Measurements from ENCODE around the gene NOXA1.

- TF ChIP-seq, protein P1, sequence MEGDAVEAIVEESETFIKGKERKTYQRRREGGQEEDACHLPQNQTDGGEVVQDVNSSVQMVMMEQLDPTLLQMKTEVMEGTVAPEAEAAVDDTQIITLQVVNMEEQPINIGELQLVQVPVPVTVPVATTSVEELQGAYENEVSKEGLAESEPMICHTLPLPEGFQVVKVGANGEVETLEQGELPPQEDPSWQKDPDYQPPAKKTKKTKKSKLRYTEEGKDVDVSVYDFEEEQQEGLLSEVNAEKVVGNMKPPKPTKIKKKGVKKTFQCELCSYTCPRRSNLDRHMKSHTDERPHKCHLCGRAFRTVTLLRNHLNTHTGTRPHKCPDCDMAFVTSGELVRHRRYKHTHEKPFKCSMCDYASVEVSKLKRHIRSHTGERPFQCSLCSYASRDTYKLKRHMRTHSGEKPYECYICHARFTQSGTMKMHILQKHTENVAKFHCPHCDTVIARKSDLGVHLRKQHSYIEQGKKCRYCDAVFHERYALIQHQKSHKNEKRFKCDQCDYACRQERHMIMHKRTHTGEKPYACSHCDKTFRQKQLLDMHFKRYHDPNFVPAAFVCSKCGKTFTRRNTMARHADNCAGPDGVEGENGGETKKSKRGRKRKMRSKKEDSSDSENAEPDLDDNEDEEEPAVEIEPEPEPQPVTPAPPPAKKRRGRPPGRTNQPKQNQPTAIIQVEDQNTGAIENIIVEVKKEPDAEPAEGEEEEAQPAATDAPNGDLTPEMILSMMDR (IDR thresholded peaks at IDR 0.05) = no peak
- TF ChIP-seq POLR2A (IDR thresholded peaks at IDR 0.05) = no peak
Observed at GRCh38 chr9:137408651-137409405, 14.4 kb upstream of the NOXA1 start.

Data from right lobe of liver (tissue), 4 donors.